Ovary (tissue), 3 donors: ENCODE results near the gene KIAA1217.

Experiments
- CTCF ChIP-seq, 3 donors: fragments of 450-650 bp in 2 of 3; fragments of 200-600 bp in 1 of 3; IDR thresholded peaks; one replicate each; pipeline versions ENCODE4 v1.5.1 to v1.8.0; 2016 to 2022; ENCODE audit warnings: antibody characterized with exemption in 3 of 3, mild to moderate bottlenecking in 1 of 3
- POLR2A ChIP-seq: fragments of 450-650 bp; IDR thresholded peaks from one replicate; pipeline ENCODE4 v1.6.1; 2017; ENCODE audit warnings: antibody characterized with exemption, mild to moderate bottlenecking, moderate library complexity
- donor health status: DM: no; HTN: no; CAD: no.

- TF ChIP-seq CTCF (IDR thresholded peaks at IDR 0.05) (no peak), POLR2A (no peak)
Measured at GRCh38 chr10:24536636-24537035, 327.7 kb downstream of the KIAA1217 start.
